ENCODE data around the gene RPS21.

The RPS21 gene

GRCh38 chr20:62386383-62387218 is at the start of gene RPS21:
Gene RPS21, plus strand, starts transcription at chr20:62387103. Its CDS starts 236 bp downstream, at chr20:62387339.
- DNase-seq (ENCODE audit: low read depth in 2 of 2) = peak; percentile 76 to 82

GRCh38 chr20:62337558-62338293 is 49.2 kb upstream of the RPS21 start:
- DNase-seq (ENCODE audit: low read depth in 2 of 2) = no peak

- DNase-seq (ENCODE audit: low read depth in 2 of 2) = no peak
Observed at GRCh38 chr20:62338294-62338620, 48.6 kb upstream of the RPS21 start.

- no peak for DNase-seq (ENCODE audit: low read depth in 2 of 2)
Observed at GRCh38 chr20:62339647-62340062, 47.2 kb upstream of the RPS21 start.

GRCh38 chr20:62342910-62343309 is 44.0 kb upstream of the RPS21 start:
- no peak for DNase-seq (ENCODE audit: low read depth in 2 of 2)

- no peak for DNase-seq (ENCODE audit: low read depth in 2 of 2)
Observed at GRCh38 chr20:62344092-62344491, 42.8 kb upstream of the RPS21 start.

- DNase-seq (ENCODE audit: low read depth in 2 of 2) = no peak
Observed at GRCh38 chr20:62344782-62345181, 42.1 kb upstream of the RPS21 start.

- DNase-seq (ENCODE audit: low read depth in 2 of 2) = no peak
Observed at GRCh38 chr20:62345681-62346370, 41.1 kb upstream of the RPS21 start.

- no peak for DNase-seq (ENCODE audit: low read depth in 2 of 2)
Observed at GRCh38 chr20:62346398-62347150, 40.3 kb upstream of the RPS21 start.

GRCh38 chr20:62347151-62347404 is 39.8 kb upstream of the RPS21 start:
- no peak for DNase-seq (ENCODE audit: low read depth in 2 of 2)

GRCh38 chr20:62347445-62347844 is 39.5 kb upstream of the RPS21 start:
- DNase-seq (ENCODE audit: low read depth in 2 of 2) = no peak

GRCh38 chr20:62348604-62349003 is 38.3 kb upstream of the RPS21 start:
- no peak for DNase-seq (ENCODE audit: low read depth in 2 of 2)

- DNase-seq (ENCODE audit: low read depth in 2 of 2) = no peak
Observed at GRCh38 chr20:62349556-62350097, 37.3 kb upstream of the RPS21 start.

GRCh38 chr20:62350098-62350628 is 36.7 kb upstream of the RPS21 start:
- DNase-seq (ENCODE audit: low read depth in 2 of 2) = no peak

GRCh38 chr20:62350629-62351422 is 36.1 kb upstream of the RPS21 start:
- DNase-seq (ENCODE audit: low read depth in 2 of 2) = no peak

GRCh38 chr20:62351469-62352401 is 35.2 kb upstream of the RPS21 start:
- no peak for DNase-seq (ENCODE audit: low read depth in 2 of 2)

- no peak for DNase-seq (ENCODE audit: low read depth in 2 of 2)
Observed at GRCh38 chr20:62352402-62353288, 34.3 kb upstream of the RPS21 start.

- DNase-seq (ENCODE audit: low read depth in 2 of 2) = no peak
Observed at GRCh38 chr20:62353289-62354030, 33.4 kb upstream of the RPS21 start.

Data from stimulated activated CD4-positive, alpha-beta T cell treated with anti-CD3 and anti-CD28 coated beads, Interleukin-1b, Interleukin-23, amount 100 ng/mL, for 1 hour (primary cell).